Measurements from ENCODE around the gene TMEM167A.

Gene TMEM167A

DNA sequence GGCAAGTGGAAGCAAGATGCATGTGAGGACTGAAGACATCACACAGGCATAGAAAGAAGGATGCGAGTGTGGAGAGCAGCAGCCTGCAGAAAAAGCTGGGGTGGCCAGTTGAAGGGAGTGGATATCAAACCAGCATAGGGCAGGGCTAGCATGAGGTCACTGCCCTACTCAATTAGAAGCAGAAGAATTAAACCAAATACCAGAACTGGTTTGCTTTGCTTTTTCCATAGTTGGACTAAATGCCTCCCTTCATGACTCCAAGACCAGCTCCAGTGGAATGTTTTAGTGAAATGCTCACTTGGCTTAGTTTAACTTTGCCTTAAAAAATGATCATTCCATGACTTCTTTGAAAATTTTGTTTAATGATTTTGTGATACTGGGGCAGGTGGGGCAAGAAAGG is 45.8 kb downstream of the TMEM167A start:
- no peak overlapping the region for H3K4me3 ChIP-seq (ENCODE audit: control insufficient read depth, low read depth, low read length)
- TF ChIP-seq, protein P1, sequence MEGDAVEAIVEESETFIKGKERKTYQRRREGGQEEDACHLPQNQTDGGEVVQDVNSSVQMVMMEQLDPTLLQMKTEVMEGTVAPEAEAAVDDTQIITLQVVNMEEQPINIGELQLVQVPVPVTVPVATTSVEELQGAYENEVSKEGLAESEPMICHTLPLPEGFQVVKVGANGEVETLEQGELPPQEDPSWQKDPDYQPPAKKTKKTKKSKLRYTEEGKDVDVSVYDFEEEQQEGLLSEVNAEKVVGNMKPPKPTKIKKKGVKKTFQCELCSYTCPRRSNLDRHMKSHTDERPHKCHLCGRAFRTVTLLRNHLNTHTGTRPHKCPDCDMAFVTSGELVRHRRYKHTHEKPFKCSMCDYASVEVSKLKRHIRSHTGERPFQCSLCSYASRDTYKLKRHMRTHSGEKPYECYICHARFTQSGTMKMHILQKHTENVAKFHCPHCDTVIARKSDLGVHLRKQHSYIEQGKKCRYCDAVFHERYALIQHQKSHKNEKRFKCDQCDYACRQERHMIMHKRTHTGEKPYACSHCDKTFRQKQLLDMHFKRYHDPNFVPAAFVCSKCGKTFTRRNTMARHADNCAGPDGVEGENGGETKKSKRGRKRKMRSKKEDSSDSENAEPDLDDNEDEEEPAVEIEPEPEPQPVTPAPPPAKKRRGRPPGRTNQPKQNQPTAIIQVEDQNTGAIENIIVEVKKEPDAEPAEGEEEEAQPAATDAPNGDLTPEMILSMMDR (IDR thresholded peaks at IDR 0.05; ENCODE audit: control insufficient read depth, insufficient read depth, low read depth, low read length, missing control alignments): no peak
- DNase-seq (ENCODE audit: low read depth): no peak

DNA sequence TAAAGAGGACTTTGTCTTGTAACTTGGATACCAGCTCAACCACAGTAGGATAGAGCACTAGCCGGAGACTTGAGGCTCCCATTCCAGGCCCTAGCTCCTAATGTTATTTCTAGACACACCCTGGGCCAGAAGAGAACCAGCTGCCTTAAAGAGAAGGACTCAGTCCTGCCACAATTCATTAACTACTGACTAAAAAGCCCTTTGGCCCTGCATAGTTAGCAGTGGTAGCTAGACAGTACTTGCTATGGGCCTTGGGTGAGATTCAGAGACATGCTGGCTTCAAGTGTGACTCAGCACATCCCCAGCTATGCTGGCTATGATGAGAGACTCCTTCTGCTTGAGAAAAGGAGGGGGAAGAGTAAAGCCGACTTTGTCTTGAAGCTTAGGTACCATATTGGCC is 47.3 kb downstream of the TMEM167A start:
- TF ChIP-seq, protein P1 (IDR thresholded peaks at IDR 0.05; ENCODE audit: control insufficient read depth, insufficient read depth, low read depth, low read length, missing control alignments): no peak
- peak; percentile 50 for DNase-seq (ENCODE audit: low read depth)
- H3K4me3 ChIP-seq (ENCODE audit: control insufficient read depth, low read depth, low read length): no peak overlapping the region

DNA sequence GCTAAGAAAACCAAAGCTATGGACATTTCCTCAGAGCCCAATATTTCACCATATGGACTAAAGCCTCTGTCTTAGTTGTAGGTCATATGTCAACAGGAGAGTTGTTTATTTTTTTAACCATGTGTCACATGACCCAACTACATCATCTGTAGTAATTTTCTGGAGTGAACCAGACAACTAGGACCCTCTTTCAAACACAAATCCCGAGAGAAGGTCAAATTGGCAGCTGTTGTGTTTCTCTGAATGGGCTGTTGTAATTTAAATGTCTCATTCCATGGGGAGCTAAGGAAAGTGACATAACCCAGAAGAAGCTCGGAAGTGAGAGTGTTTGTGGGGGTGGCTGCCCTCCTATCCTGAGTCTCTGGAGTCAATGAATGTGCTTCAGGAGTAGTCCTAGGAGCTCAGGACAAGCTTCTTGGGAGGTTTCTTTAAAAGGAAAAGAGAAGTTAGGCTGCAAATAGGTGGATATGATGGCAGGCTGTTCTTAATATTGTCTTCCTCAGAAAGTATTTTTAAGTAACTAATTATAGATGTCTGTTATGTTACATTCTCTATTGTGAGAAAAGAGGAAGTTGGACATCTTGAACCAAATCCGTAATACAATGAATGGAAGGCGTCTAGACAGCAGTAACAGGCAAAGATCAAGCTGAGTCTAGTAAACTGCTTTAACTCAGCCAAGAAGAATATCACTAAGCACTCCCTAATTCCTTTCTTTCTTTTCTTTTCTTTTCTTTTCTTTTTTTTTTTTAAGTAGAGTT is 50.1 kb downstream of the TMEM167A start:
- no peak for DNase-seq (ENCODE audit: low read depth)
- TF ChIP-seq, protein P1 (IDR thresholded peaks at IDR 0.05; ENCODE audit: control insufficient read depth, insufficient read depth, low read depth, low read length, missing control alignments): no peak

DNA sequence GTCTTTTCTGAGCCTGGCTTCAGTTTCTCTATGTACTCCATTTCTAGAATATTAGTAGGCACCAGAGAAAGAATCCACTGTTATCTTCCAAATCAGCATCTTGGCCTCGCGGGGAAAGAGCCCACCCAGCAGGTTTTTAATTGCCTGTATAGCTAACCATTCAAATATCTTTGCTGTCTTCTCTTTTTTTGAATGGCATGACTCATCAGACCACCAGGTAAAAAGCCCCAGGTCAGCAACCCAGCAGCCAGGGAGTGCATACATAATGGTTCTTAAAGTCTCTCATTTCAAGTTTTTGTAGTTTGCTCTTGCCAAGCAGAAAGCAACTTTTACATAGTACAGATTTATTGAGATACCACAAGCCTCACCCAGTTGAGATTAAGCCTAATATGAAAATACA is 50.7 kb downstream of the TMEM167A start:
- no peak overlapping the region for H3K4me3 ChIP-seq (ENCODE audit: control insufficient read depth, low read depth, low read length)
- no peak for DNase-seq (ENCODE audit: low read depth)
- TF ChIP-seq, protein P1 (IDR thresholded peaks at IDR 0.05; ENCODE audit: control insufficient read depth, insufficient read depth, low read depth, low read length, missing control alignments): no peak

More for the DNA sequence above, 50.1 kb downstream of the TMEM167A start:
- H3K4me3 ChIP-seq (ENCODE audit: control insufficient read depth, low read depth, low read length): no peak overlapping the region

DNA sequence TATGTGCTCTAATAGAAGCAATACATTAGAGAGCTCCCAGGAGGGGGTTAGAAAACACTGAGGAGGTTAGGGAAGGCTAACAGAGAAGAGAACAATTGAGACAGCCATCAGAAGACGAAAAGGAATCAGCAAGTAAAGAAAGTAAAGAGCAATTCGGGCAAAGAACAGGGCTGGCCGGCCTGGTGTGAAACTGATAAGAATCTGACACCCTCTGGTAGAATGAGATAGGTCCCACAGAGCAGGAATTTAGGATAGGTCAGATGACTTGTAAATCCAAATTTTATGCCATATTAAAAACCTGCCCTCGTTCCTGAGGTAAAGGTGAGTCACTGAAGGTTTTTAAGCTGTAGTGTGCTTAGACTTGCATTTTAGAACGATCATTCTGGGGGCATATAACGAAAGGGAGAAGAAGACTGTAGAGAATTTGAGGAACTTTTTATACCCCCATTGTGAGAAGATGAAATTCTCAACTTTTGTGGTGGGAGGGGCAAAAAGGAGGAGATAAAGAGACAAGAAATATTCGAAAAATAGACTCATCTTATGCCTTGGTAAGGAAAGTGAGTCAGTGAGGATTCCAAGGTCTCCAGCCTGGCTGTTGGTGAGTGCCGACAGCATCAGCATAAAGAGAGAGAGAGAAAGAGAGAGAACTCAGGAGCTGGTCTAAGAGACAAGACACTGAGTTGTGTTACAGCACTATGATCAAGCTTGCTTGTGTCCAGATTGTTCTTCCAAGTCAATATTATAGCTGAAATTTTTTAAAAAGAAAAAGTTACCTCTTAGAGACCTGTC is 51.3 kb downstream of the TMEM167A start:
- DNase-seq (ENCODE audit: low read depth): no peak
- TF ChIP-seq, protein P1 (IDR thresholded peaks at IDR 0.05; ENCODE audit: control insufficient read depth, insufficient read depth, low read depth, low read length, missing control alignments): no peak
- H3K4me3 ChIP-seq (ENCODE audit: control insufficient read depth, low read depth, low read length): no peak overlapping the region

DNA sequence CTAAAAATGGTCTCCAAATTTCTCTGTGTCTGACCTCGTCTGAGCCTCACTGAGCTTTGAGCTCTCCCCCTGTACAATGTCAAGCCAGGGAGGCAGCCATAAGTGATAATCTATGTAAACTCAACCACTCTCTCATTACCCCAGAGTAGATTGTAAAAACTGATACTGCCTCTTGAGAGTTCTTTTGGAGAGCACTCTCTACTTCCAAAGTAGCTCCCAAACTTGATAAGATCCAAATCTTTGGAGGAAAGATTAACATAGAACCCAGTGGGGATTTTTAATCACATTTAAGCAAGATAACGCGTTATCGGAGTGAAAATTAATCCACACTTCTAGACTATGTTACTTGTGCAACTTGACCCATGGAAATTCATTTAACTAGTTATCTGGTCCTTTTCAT is 54.9 kb downstream of the TMEM167A start:
- no peak overlapping the region for H3K4me3 ChIP-seq (ENCODE audit: control insufficient read depth, low read depth, low read length)
- DNase-seq (ENCODE audit: low read depth): no peak
- TF ChIP-seq, protein P1 (IDR thresholded peaks at IDR 0.05; ENCODE audit: control insufficient read depth, insufficient read depth, low read depth, low read length, missing control alignments): no peak

Data from AG09309 (cell line).